HUES6 (cell line): ENCODE results near the gene MUC5B.

Experiments
- H3K27ac ChIP-seq: 2 replicates; pipeline ENCODE4 v1.7.0; 2013; ENCODE audit warnings: low read depth, mild to moderate bottlenecking, low read length, inconsistent platforms
- H3K27me3 ChIP-seq: 2 replicates; pipeline ENCODE4 v1.6.1; 2013; ENCODE audit warnings: low read length; ENCODE audit not compliant: control insufficient read depth, insufficient read depth
- H3K36me3 ChIP-seq: 2 replicates; pipeline ENCODE4 v1.6.1; 2013; ENCODE audit warnings: low read length; ENCODE audit not compliant: control insufficient read depth, insufficient read depth
- H3K4me1 ChIP-seq: 2 replicates; pipeline ENCODE4 v1.6.1; 2013; ENCODE audit warnings: low read length; ENCODE audit not compliant: control insufficient read depth, insufficient read depth
- H3K4me3 ChIP-seq: 2 replicates; pipeline ENCODE4 v1.5.1; 2013; ENCODE audit warnings: low read depth, low read length
- H3K9ac ChIP-seq: one replicate; pipeline ENCODE4 v1.6.1; 2013; ENCODE audit warnings: mild to moderate bottlenecking, low read length
- H3K9me3 ChIP-seq: 2 replicates; pipeline ENCODE4 v1.6.1; 2013; ENCODE audit warnings: low read depth, low read length; ENCODE audit not compliant: control insufficient read depth, insufficient read depth

MUC5B gene

DNA sequence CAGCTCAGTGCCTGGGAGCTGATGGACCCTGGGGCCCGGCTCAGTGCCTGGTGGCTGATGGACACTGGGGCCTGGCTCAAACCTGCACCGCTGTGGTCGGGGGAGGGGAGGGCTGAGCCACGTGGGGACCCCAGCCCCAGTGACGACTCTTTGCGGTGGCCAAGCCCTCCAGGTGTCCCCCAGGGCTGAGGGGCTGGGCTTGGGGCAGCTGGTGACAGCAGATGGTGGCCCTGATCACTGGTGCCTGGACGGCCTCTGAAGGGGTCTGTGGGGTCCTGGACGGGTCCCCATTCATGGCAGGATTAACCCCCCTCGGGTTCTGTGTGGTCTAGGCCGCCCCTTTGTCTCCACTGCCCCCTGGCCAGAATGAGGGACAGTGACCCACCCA lies 3.4 kb upstream of the MUC5B start:
- H3K4me3 ChIP-seq = no peak overlapping the region
- H3K9ac ChIP-seq = no peak overlapping the region
- H3K4me1 ChIP-seq = peaks cover 5% of the 10 kb centered on the region
- H3K27ac ChIP-seq = no peak overlapping the region
- H3K27me3 ChIP-seq = no peaks in the 10 kb centered on the region
- no peaks in the 10 kb centered on the region for H3K9me3 ChIP-seq
- H3K36me3 ChIP-seq = no peaks in the 10 kb centered on the region

DNA sequence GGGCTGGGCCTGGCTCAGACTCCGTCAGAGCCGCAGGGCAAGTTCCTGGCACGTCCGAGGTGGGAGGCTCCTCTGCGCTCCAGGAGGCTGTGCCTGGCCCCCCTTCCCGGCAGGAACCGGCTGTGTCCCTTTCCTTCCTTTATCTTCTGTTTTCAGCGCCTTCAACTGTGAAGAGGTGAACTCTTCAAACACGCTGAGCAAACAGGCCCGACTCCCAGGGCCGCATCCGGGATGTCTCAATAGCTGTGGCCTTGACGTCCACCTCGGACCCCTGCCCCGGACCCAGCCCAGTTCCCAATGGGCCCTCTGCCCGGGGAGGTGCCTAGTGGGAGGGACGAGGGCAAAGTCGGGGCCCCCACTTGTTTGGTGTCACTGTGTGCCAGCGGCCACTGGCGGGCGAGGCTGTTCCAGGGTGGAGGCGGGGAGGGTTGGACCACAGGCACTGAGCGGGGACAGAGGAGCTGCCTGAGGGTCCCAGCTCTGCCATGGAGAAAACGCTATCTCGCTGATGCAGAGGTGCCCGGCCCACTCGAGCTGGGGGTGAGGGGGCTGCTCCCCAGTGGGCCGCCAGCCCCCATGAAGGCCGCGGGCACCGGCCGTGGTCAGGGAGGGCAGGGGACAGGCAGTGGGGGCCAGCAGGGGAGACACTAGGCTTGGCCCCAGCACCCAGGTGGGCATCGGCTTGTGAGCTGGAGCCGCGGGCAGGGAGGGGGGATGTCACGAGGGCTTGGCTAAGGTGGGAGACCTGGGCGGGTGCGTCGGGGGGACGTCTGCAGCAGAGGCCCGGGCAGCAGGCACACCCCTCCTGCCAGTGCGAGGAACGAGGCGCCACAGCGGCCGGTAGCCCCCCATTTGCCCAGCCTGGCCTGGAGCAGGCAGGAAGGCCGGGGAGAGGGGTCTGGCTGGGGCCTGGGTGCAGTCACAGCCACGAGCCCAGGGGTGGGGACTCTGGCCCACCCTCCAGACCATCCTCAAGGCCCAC lies 2.7 kb upstream of the MUC5B start:
- Histone ChIP-seq H3K9ac (no peak overlapping the region), H3K4me3 (no peak overlapping the region), H3K27me3 (no peaks in the 10 kb centered on the region), H3K36me3 (no peaks in the 10 kb centered on the region), H3K4me1 (peaks cover 11% of the 10 kb centered on the region), H3K9me3 (no peaks in the 10 kb centered on the region), H3K27ac (no peak overlapping the region)

DNA sequence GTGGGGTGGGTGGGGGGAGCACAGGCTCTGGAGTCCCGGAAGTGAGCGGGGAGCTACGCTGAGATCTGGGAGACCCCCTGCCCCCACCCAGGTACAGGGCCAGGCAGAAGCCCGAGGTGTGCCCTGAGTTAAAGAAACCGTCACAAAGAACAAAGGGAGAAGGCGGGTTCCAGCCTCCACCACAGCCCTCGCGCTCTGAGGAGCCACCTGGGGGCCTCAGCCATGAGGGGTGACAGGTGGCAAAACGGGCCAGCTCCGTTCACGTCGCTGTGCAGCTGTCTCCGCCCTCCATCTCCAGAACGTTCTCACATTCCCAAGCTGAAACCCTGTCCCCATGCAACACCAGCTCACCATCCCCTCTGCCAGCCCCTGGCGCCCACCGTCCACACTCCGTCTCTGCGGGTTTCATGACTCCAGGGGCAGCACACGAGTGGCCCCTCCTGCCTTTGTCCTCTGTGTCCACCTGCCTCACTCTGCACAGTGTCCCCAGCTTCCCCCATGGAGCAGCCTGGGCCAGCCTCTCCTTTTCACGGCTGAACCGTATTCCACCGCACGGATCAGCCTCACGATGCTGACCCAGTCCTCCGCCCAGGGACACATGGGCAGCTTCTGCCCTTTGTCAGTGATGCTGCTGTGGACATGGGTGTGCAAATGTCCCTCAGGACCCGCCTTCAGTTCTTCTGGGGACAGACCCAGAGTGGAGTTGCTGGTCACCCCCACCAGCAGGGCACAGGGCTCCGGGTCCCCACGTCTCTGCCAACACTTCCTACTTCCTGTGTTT lies 1.7 kb upstream of the MUC5B start:
- Histone ChIP-seq H3K9me3 (no peaks in the 10 kb centered on the region), H3K27ac (no peak overlapping the region), H3K9ac (no peak overlapping the region), H3K27me3 (no peaks in the 10 kb centered on the region), H3K36me3 (no peaks in the 10 kb centered on the region), H3K4me3 (no peak overlapping the region), H3K4me1 (peaks cover 12% of the 10 kb centered on the region)

DNA sequence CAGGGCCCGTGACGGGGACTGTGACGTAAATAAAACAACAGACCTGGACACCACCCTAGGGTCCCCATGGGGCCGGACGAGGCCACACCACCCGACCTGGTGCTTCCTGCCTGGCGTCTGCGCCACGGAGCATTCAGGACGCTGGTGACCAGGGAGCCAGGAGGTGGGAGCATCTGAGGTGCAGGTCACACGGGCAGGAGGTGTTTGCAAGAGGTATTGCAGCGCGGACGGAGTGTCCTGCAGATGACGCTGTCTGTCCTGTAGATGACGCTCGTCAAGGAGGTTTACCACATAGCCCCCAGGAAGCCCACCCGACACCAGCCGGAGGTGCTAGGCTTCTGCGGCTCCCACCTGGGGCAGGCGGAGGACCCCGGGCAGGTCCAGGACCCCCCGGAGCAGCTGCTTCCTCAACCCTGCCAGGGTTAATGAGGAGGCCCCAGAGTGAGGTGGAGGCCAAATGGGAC lies 986 bp upstream of the MUC5B start:
- Histone ChIP-seq H3K4me1 (peaks cover 12% of the 10 kb centered on the region), H3K36me3 (no peaks in the 10 kb centered on the region), H3K9me3 (no peaks in the 10 kb centered on the region), H3K4me3 (no peak overlapping the region), H3K27ac (no peak overlapping the region), H3K9ac (no peak overlapping the region), H3K27me3 (no peaks in the 10 kb centered on the region)

DNA sequence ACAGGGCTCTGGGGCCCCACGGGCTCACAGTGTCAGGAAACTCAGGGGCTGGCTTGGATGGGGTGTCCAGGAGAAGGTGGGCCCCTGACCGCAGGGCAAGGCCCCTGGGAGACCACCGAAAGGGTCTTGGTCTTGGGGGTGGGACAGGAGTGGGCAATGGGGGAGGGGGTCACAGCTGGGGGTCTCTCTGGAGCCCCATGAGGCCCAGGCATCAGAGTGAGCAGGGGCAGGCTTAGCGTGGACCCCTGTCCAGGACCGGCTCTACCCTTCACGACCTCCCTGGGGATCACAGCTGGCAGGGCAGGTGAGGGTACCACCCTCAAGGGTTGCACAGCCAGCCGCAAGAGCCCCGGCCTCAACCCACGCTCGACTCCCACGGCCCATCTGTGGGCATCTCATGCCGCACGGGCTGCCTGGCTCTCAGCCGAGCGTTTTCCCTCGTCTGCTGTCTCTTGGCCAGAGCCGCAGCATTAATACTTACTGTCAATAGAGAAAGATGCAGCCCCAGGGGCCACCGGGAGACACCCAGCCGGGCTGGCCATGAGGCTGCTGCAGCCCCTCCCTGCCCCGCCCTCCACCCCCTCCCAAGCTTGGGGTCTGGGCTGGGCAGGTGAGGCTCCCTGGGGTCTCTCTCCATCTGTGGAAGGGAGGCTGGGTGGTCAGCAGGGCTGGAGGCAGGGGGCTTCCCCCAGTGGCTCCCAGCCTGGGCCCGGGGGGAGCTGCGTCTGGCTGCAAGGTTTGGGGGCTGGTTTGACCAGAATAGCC lies 662 bp downstream of the MUC5B start:
- Histone ChIP-seq H3K4me3 (no peak overlapping the region), H3K9ac (no peak overlapping the region), H3K9me3 (no peaks in the 10 kb centered on the region), H3K36me3 (no peaks in the 10 kb centered on the region), H3K27ac (no peak overlapping the region), H3K27me3 (no peaks in the 10 kb centered on the region), H3K4me1 (peaks cover 12% of the 10 kb centered on the region)

DNA sequence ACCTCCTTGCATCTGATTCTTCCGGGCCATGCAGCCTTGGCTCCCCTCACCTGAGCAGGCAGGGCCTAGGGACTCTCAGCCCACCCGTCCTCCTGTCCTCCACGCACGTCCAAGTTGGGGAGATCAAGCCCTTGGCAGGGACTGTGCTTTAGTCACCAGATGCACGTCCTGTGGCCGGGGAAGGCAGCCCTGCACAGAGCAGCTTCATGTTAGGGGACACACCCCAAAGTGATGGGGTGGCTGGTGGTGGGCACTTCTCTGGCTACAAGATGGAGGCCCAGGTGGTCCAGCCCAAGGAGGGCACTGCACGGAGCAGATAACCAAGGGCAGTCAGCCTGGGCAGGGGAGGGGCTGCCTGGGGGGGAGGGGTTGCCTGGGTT lies 1.2 kb downstream of the MUC5B start:
- H3K27ac ChIP-seq = no peak overlapping the region
- H3K9ac ChIP-seq = no peak overlapping the region
- H3K4me3 ChIP-seq = no peak overlapping the region
- no peaks in the 10 kb centered on the region for H3K9me3 ChIP-seq
- no peaks in the 10 kb centered on the region for H3K36me3 ChIP-seq
- peaks cover 12% of the 10 kb centered on the region for H3K4me1 ChIP-seq
- no peaks in the 10 kb centered on the region for H3K27me3 ChIP-seq

DNA sequence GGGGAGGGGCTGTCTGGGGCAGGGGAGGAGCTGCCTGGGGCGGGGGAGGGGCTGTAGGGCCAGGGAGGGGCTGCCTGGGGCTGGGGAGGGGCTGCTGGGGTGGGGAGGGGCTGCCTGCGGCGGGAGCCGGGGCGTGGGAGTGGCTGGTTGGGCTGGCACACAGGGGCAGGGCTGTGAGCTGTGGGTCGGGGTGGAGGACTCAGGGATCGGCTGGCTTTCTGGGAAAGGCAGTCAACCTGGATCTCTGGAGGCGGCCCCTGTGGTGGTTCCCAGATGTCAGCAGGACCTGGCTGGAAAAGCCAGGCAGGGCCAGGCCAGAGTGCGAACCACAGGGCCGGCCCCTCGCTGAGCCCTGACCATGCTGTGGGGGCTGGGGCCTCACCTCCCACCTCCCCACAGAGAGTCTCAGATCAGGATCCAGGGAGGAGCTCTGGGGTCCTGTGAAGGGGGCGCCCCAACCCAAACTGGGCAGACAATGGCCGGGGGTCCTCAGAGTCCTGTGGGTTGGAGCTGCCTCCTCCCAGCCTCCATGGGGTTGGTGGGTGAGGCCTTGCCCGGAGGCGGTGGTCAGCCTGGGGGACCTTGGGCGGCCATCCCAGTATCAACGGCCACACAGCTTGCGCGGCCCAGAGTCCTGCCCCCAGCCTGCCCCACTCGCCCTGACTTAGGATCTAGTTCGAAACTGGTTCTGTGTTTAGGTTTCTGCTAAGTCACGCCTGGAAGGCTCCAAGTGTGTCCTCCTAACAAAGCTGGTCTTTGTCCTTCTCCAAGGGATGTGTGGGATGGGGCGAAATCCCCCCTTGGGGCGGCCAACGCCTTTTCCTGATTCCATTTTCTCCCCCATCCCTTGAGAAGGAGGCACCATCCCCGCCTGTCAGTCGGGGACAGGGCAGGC lies 1.9 kb downstream of the MUC5B start:
- Histone ChIP-seq H3K9ac (no peak overlapping the region), H3K9me3 (no peaks in the 10 kb centered on the region), H3K36me3 (no peaks in the 10 kb centered on the region), H3K4me3 (no peak overlapping the region), H3K27me3 (no peaks in the 10 kb centered on the region), H3K4me1 (peaks cover 12% of the 10 kb centered on the region), H3K27ac (no peak overlapping the region)

DNA sequence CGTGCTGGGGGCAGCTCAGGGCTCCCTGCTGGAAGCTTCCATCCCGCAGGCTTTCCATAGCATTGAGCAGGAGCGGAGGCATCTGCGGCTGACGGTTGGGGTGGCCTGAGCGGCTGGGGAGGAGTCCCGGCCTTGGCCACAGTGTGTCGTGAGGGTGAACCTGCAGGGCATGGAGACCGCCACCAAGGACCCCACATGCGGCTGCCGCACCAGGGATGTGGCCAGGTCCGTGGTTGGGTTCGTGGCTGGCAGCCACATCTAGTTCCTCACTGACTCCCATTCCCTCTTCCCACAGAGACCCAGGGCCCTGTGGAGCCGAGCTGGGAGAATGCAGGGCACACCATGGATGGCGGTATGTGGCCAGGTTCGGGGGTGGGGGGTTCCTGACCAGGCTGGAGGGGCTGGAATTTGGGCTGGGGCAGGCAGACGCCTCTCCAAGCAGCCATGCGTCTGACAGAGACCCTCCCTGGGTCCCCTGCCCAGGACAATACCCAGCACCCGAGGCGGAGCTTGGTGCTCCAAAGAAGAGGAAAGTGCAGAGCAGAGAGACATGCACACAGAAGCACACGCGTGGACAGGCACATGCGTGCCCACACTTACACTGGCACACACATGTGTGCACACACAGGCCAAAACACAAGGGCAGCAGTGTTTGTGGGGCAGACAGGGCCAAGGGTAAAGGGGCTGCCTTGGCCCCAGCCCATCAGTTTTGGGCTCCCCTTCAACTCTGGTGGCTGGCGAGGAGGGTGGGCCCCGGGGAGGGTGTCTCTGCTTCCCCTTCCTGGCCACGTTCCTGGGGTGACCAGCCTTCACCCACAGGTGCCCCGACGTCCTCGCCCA lies 2.7 kb downstream of the MUC5B start:
- no peak overlapping the region for H3K4me3 ChIP-seq

DNA sequence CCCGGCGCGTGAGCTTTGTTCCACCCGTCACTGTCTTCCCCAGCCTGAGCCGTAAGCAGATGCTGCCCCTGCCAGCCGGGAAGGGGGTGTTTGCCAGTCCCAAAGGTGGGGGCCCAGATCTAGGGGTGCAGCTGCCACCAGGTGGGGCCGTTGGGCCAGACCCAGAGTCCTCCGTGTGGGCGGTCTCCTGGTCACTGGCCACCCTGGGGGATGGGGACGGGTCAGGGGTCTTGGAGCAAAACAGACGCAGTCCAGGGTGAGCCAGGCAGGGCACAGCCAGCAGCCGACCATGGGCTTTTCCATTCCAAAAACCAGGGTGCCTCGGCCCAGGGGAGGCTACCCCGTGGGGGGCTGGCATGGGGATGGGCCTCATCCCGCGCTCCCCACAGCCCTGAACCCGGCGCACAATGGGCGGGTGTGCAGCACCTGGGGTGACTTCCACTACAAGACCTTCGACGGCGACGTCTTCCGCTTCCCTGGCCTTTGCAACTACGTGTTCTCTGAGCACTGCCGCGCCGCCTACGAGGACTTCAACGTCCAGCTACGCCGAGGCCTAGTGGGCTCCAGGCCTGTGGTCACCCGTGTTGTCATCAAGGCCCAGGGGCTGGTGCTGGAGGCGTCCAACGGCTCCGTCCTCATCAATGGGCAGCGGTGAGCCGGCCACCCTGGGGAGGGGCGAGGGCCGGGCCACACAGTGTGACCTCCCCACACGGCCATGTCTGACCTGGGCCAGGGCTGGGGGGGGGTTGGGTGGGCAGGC lies 3.5 kb downstream of the MUC5B start:
- Histone ChIP-seq H3K4me1 (peaks cover 12% of the 10 kb centered on the region), H3K9ac (no peak overlapping the region), H3K9me3 (no peaks in the 10 kb centered on the region), H3K27me3 (no peaks in the 10 kb centered on the region), H3K4me3 (no peak overlapping the region), H3K27ac (no peak overlapping the region), H3K36me3 (no peaks in the 10 kb centered on the region)

More for the DNA sequence above, 2.7 kb downstream of the MUC5B start:
- Histone ChIP-seq H3K36me3 (no peaks in the 10 kb centered on the region), H3K4me1 (peaks cover 12% of the 10 kb centered on the region), H3K9me3 (no peaks in the 10 kb centered on the region), H3K27ac (no peak overlapping the region), H3K27me3 (no peaks in the 10 kb centered on the region), H3K9ac (no peak overlapping the region)
